ENCODE measurements around the gene PDE9A.

- TF ChIP-seq POLR2A (IDR thresholded peaks at IDR 0.05) (no peak), EP300 (IDR thresholded peaks at IDR 0.05) (no peak)
- TF ChIP-seq, protein P1, sequence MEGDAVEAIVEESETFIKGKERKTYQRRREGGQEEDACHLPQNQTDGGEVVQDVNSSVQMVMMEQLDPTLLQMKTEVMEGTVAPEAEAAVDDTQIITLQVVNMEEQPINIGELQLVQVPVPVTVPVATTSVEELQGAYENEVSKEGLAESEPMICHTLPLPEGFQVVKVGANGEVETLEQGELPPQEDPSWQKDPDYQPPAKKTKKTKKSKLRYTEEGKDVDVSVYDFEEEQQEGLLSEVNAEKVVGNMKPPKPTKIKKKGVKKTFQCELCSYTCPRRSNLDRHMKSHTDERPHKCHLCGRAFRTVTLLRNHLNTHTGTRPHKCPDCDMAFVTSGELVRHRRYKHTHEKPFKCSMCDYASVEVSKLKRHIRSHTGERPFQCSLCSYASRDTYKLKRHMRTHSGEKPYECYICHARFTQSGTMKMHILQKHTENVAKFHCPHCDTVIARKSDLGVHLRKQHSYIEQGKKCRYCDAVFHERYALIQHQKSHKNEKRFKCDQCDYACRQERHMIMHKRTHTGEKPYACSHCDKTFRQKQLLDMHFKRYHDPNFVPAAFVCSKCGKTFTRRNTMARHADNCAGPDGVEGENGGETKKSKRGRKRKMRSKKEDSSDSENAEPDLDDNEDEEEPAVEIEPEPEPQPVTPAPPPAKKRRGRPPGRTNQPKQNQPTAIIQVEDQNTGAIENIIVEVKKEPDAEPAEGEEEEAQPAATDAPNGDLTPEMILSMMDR (IDR thresholded peaks at IDR 0.05) = no peak
These were observed 143.1 kb downstream of the PDE9A start for GRCh38 chr21:42796327-42797062.
